NCI-H748 treated with DMSO at 0.1 percent for 48 hours (cell line): Measurements from ENCODE around the gene LTC4S.
"Not testable (repeated sequence)": the region's sequence is repeated elsewhere in the genome, so short reads cannot be mapped to it uniquely, and the experiment has no call there.

Experiments
- DNase-seq: peaks from one replicate; lab custom pipeline; 2025; lab: John Stamatoyannopoulos, UW

The LTC4S gene

GRCh38 chr5:179827680-179828079 is 33.9 kb downstream of the LTC4S start:
- no peak for DNase-seq

- DNase-seq: no peak
Measured at GRCh38 chr5:179828756-179829421, 35.1 kb downstream of the LTC4S start.

- DNase-seq: no peak
Measured at GRCh38 chr5:179829732-179830435, 36.1 kb downstream of the LTC4S start.

GRCh38 chr5:179830818-179831468 is 37.2 kb downstream of the LTC4S start:
- DNase-seq: no peak

- DNase-seq: no peak
Measured at GRCh38 chr5:179832039-179832745, 38.4 kb downstream of the LTC4S start.

GRCh38 chr5:179833056-179833708 is 39.4 kb downstream of the LTC4S start:
- no peak for DNase-seq

GRCh38 chr5:179833709-179834070 is 39.9 kb downstream of the LTC4S start:
- no peak for DNase-seq

GRCh38 chr5:179834120-179834519 is 40.3 kb downstream of the LTC4S start:
- DNase-seq: no peak

GRCh38 chr5:179834871-179835270 is 41.1 kb downstream of the LTC4S start:
- not testable (repeated sequence) for DNase-seq

GRCh38 chr5:179836225-179837019 is 42.6 kb downstream of the LTC4S start:
- no peak for DNase-seq

GRCh38 chr5:179837076-179838011 is 43.6 kb downstream of the LTC4S start:
- no peak for DNase-seq

- no peak for DNase-seq
Measured at GRCh38 chr5:179839328-179840256, 45.8 kb downstream of the LTC4S start.

GRCh38 chr5:179840321-179840720 is 46.5 kb downstream of the LTC4S start:
- no peak for DNase-seq

GRCh38 chr5:179840766-179841165 is 47.0 kb downstream of the LTC4S start:
- no peak for DNase-seq

- no peak for DNase-seq
Measured at GRCh38 chr5:179841621-179842020, 47.8 kb downstream of the LTC4S start.
